ENCODE data around the gene GRIA4. TPM values are rescaled to one million over a fixed set of nuclear protein-coding genes. Genes with fewer than 3 reads are reported as not detected.
"Not testable (repeated sequence)": the region's sequence is repeated elsewhere in the genome, so short reads cannot be mapped to it uniquely, and the experiment has no call there.

Gene GRIA4
- total RNA-seq, 2 experiments from 2014 or later: not detected

DNA sequence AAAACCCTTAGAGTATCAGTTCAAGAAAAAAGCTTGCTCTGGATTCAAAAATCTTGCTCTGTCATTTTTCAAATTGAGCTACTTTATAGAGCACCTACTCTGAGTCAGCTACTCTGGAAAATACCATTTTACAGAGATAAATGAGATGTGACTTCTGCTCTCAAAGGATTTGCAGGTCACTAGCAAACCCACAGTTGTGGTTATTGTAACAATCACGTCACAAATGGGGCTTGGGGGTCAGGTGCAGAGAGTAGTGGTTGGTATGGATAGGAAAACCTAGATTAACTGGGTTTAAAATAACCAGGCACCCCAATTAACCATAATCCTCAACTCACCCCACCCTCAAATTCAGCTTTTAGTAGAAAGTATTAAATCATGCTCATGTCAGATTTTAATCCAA, 359.9 kb downstream of the GRIA4 start:
- no peak for ATAC-seq (ENCODE audit: low read depth)
- DNase-seq: no peak
- Mint-ChIP-seq H3K27me3 (peaks cover 2% of the 10 kb centered on the region), H3K27ac (no peak overlapping the region), H3K4me3 (no peak overlapping the region), H3K9me3 (no peaks in the 10 kb centered on the region), H3K4me1 (no peaks in the 10 kb centered on the region), H3K36me3 (no peaks in the 10 kb centered on the region)
- POLR2A ChIA-PET: no interaction called here

DNA sequence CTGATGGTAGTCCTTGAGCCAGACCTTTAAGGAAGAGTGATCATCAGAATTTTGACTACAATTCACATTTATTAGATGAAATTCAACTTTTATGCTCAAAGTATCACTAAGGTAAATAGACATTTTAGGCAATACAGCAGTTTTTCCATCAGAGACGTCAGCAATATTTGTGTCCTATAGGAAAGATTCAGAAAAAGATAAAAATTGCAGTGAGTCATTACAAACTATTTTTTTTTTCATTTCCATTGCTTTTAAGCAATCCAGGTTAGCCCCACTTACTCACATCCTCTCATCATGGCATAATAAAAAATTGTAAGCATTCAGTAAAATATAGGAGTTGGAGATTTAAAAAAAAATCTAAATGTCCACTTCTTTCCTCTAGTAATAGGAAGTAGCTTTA, 365.3 kb downstream of the GRIA4 start:
- no peaks in the 10 kb centered on the region for H3K36me3 Mint-ChIP-seq
- ATAC-seq (ENCODE audit: low read depth): no peak
- H3K9me3 Mint-ChIP-seq: no peaks in the 10 kb centered on the region
- no peak for DNase-seq
- peaks cover 5% of the 10 kb centered on the region for H3K27me3 Mint-ChIP-seq
- no peaks in the 10 kb centered on the region for H3K4me1 Mint-ChIP-seq
- POLR2A ChIA-PET: no interaction called here
- H3K27ac Mint-ChIP-seq: no peak overlapping the region
- H3K4me3 Mint-ChIP-seq: no peak overlapping the region

GRCh38 chr11:105979997-105980703, 370.3 kb downstream of the GRIA4 start:
- Mint-ChIP-seq H3K4me1 (no peaks in the 10 kb centered on the region), H3K27ac (no peak overlapping the region), H3K27me3 (peaks cover 5% of the 10 kb centered on the region), H3K36me3 (no peaks in the 10 kb centered on the region), H3K9me3 (no peaks in the 10 kb centered on the region), H3K4me3 (no peak overlapping the region)
- DNase-seq: no peak
- POLR2A ChIA-PET: no interaction called here
- no peak for ATAC-seq (ENCODE audit: low read depth)

DNA sequence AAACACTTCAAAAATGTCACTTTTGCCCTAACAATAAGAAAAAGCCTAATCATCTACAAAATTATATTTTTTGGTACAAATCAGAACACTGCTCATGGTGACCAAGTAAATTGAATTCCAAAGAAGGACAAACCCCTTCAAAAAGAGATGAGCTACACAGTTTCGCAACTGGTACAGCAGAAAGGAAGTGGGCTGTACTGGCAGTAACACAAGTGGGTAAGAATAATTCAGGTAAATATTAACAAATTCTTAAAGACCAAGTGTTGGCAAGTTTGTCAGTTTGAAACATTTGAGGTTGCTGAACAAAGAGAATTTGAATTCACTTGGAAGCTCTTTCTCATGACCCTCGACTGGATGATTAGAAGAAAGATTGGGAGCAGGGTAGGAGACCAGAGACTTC, 376.7 kb downstream of the GRIA4 start:
- no peak for DNase-seq
- no peaks in the 10 kb centered on the region for H3K36me3 Mint-ChIP-seq
- no peak overlapping the region for H3K27ac Mint-ChIP-seq
- no peak for ATAC-seq (ENCODE audit: low read depth)
- no peaks in the 10 kb centered on the region for H3K27me3 Mint-ChIP-seq
- no peak overlapping the region for H3K4me3 Mint-ChIP-seq
- POLR2A ChIA-PET: no interaction called here
- H3K4me1 Mint-ChIP-seq: no peaks in the 10 kb centered on the region
- no peaks in the 10 kb centered on the region for H3K9me3 Mint-ChIP-seq

DNA sequence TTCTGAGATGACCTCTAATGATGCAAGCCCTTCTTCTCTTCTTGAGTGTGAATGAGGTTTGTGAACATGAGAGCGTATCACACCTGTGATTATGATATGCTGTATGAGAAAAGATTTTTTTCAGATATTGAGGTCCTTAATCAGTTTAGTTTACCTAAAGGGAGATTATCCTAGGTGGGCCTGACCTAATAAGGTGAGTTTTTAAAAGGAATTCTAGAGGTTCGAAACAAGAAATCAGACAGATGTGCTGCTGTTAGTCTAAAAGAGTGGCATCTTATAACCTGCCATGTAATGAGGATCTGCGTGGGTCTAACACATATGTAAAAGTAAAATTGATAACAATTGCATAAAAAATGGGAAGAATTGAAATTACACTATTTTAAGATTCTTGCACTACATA, 378.3 kb downstream of the GRIA4 start:
- POLR2A ChIA-PET: no interaction called here
- Mint-ChIP-seq H3K9me3 (no peaks in the 10 kb centered on the region), H3K4me3 (no peak overlapping the region), H3K27me3 (no peaks in the 10 kb centered on the region), H3K27ac (no peak overlapping the region), H3K36me3 (peaks cover 4% of the 10 kb centered on the region), H3K4me1 (no peaks in the 10 kb centered on the region)
- ATAC-seq (ENCODE audit: low read depth): no peak
- no peak for DNase-seq

DNA sequence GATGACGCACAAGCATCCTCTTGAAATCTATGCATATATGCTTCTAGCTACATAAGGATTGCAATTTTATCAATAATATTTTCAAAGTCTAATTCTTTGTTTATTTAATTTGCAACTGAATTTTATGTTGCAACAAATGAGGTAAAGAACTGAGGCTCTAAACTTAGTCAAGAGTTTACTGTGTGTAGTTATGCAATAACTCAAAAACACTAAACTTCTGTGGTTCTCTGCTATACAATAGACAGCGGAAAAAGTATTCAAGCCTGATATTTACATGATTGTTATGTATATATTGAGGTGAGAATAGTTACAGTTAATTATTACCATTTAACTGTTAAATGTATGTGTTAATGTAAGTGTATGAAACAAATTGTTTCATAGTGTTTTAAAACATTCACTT, 379.3 kb downstream of the GRIA4 start:
- Mint-ChIP-seq H3K36me3 (peaks cover 10% of the 10 kb centered on the region), H3K4me3 (no peak overlapping the region), H3K27ac (no peak overlapping the region), H3K4me1 (no peaks in the 10 kb centered on the region), H3K9me3 (peaks cover 3% of the 10 kb centered on the region), H3K27me3 (no peaks in the 10 kb centered on the region)
- POLR2A ChIA-PET: no interaction called here
- no peak for ATAC-seq (ENCODE audit: low read depth)
- no peak for DNase-seq

GRCh38 chr11:105991888-105992287, 382.0 kb downstream of the GRIA4 start:
- peaks cover 27% of the 10 kb centered on the region for H3K36me3 Mint-ChIP-seq
- no peak overlapping the region for H3K27ac Mint-ChIP-seq
- no peaks in the 10 kb centered on the region for H3K27me3 Mint-ChIP-seq
- POLR2A ChIA-PET: no interaction called here
- H3K4me3 Mint-ChIP-seq: no peak overlapping the region
- ATAC-seq (ENCODE audit: low read depth) (no peak), DNase-seq (no peak)
- H3K4me1 Mint-ChIP-seq: no peaks in the 10 kb centered on the region
- peaks cover 4% of the 10 kb centered on the region for H3K9me3 Mint-ChIP-seq

DNA sequence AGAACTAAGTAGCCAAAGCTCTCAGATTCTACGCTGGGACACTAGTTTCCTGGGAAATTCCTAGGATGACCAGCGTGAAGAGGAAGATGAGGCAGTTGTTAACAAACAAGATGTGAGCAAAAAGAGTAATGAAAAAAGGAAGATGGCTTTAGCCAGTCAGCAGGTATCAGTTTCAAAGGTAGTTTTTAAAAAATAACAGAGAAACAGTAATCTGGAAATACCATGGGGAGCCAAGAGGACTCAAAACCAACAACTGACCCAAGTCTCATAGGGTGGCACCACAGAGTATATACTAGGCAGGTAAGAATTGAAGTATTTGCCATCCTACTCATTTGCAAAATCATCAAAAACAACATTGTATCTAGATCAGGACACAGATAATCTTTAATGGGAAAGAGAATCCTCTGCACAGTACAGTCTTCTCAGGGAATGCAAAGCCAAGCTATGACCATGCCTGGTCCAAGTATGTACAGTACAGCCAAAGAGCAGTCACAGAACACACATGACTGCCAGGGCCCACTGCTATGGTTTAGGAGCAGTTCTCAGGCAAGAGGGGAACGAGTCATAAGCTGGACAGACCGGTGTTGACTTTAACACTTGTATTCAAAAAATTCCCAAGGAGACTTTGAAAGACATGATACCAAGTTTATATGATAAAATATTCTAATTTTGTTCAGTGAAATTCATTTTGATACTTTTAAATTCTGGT, 391.6 kb downstream of the GRIA4 start:
- ATAC-seq (ENCODE audit: low read depth) (no peak), DNase-seq (no peak)
- H3K27me3 Mint-ChIP-seq: no peaks in the 10 kb centered on the region
- H3K27ac Mint-ChIP-seq: no peak overlapping the region
- peaks cover 4% of the 10 kb centered on the region for H3K4me1 Mint-ChIP-seq
- H3K36me3 Mint-ChIP-seq: peaks cover 67% of the 10 kb centered on the region
- POLR2A ChIA-PET: no interaction called here
- peaks cover 11% of the 10 kb centered on the region for H3K9me3 Mint-ChIP-seq
- H3K4me3 Mint-ChIP-seq: no peak overlapping the region

DNA sequence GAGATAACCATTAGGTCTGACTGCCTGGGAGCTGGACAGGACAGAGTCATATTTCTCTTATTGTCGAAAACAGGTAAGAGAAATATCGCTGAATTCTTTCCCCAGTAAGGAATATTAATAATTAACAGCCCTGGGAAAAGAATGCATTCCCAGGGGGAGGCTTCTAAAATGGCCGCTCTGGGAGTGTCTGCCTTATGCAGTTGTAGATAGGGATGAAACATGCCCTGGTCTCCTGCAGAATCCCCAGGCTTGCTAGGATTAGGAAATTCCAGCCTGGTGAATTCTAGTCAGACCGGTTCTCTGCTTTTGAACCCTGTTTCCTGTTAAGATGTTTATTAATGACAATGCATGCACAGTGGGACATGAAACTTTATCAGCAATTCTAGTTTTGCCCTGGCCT, 393.2 kb downstream of the GRIA4 start:
- DNase-seq; POLR2A ChIA-PET; ATAC-seq (ENCODE audit: low read depth); H3K27ac Mint-ChIP-seq; H3K4me3 Mint-ChIP-seq; H3K27me3 Mint-ChIP-seq; H3K4me1 Mint-ChIP-seq: not testable (repeated sequence)
- Mint-ChIP-seq H3K9me3 (peaks cover 14% of the 10 kb centered on the region), H3K36me3 (peaks cover 73% of the 10 kb centered on the region)

DNA sequence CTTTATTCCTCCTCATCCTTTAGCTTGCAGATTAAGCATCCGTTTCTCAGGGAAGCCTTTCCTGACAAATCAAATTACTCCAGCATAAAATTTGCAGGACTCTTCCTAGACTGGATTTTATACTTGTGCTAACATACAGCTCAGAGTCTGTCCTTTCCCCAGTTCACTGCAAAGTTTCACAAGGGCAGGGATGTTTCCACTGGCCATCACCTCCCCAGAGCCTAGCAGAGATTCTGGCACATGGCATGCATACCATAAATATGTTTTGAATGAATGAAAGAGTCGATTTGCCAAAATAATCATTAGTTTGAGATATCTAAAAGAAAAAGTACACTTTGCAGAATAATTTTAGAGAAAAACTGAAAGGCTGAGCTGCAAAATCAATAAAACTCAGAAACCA, 401.6 kb downstream of the GRIA4 start:
- Mint-ChIP-seq H3K4me3 (no peak overlapping the region), H3K27ac (no peak overlapping the region), H3K4me1 (peaks cover 11% of the 10 kb centered on the region), H3K9me3 (peaks cover 7% of the 10 kb centered on the region), H3K36me3 (peaks cover 63% of the 10 kb centered on the region), H3K27me3 (no peaks in the 10 kb centered on the region)
- POLR2A ChIA-PET: no interaction called here
- no peak for ATAC-seq (ENCODE audit: low read depth)
- no peak for DNase-seq

GRCh38 chr11:106012744-106013143, 402.9 kb downstream of the GRIA4 start:
- H3K27ac Mint-ChIP-seq: no peak overlapping the region
- peaks cover 4% of the 10 kb centered on the region for H3K9me3 Mint-ChIP-seq
- POLR2A ChIA-PET: no interaction called here
- peaks cover 17% of the 10 kb centered on the region for H3K4me1 Mint-ChIP-seq
- no peak for DNase-seq
- no peaks in the 10 kb centered on the region for H3K27me3 Mint-ChIP-seq
- ATAC-seq (ENCODE audit: low read depth): no peak
- H3K36me3 Mint-ChIP-seq: peaks cover 50% of the 10 kb centered on the region
- H3K4me3 Mint-ChIP-seq: no peak overlapping the region

- H3K27ac Mint-ChIP-seq: no peak overlapping the region
- H3K36me3 Mint-ChIP-seq: peaks cover 43% of the 10 kb centered on the region
- H3K4me1 Mint-ChIP-seq: peaks cover 20% of the 10 kb centered on the region
- POLR2A ChIA-PET: no interaction called here
- no peak overlapping the region for H3K4me3 Mint-ChIP-seq
- ATAC-seq (ENCODE audit: low read depth): no peak
- H3K9me3 Mint-ChIP-seq: peaks cover 4% of the 10 kb centered on the region
- no peak for DNase-seq
- H3K27me3 Mint-ChIP-seq: no peaks in the 10 kb centered on the region
These were observed 404.2 kb downstream of the GRIA4 start for GRCh38 chr11:106014035-106014434.

- Mint-ChIP-seq H3K9me3 (peaks cover 2% of the 10 kb centered on the region), H3K4me1 (peaks cover 23% of the 10 kb centered on the region), H3K36me3 (peaks cover 40% of the 10 kb centered on the region), H3K27me3 (no peaks in the 10 kb centered on the region), H3K27ac (no peak overlapping the region), H3K4me3 (no peak overlapping the region)
- no peak for ATAC-seq (ENCODE audit: low read depth)
- no peak for DNase-seq
- POLR2A ChIA-PET: no interaction called here
These were observed 404.7 kb downstream of the GRIA4 start for GRCh38 chr11:106014620-106015019.

- H3K4me1 Mint-ChIP-seq: peaks cover 27% of the 10 kb centered on the region
- H3K9me3 Mint-ChIP-seq: no peaks in the 10 kb centered on the region
- H3K27me3 Mint-ChIP-seq: no peaks in the 10 kb centered on the region
- peaks cover 38% of the 10 kb centered on the region for H3K36me3 Mint-ChIP-seq
- H3K4me3 Mint-ChIP-seq: no peak overlapping the region
- no peak overlapping the region for H3K27ac Mint-ChIP-seq
- no peak for DNase-seq
- ATAC-seq (ENCODE audit: low read depth): no peak
- POLR2A ChIA-PET: no interaction called here
These were observed 405.2 kb downstream of the GRIA4 start for GRCh38 chr11:106015066-106015465.
